Measurements from ENCODE around the gene POPDC2. TPM values are rescaled to one million over a fixed set of nuclear protein-coding genes. Genes with fewer than 3 reads are reported as not detected.

POPDC2 gene
- total and polyA plus RNA-seq, 2 experiments from 2014 or later: 0.74 TPM; not detected in 1

- 90% methylated on average over 7 of the region's 7 CpGs for WGBS, 2 experiments (ENCODE audit: low coverage in 1 of 2, low lambda C conversion rate in 2 of 2, missing lambda C conversion rate in 2 of 2)
- no peak overlapping the region for H3K4me2 ChIP-seq (ENCODE audit: unreplicated experiment)
- no peaks in the 10 kb centered on the region for H3K9me3 ChIP-seq (ENCODE audit: low read depth)
- peaks cover 16% of the 10 kb centered on the region for H3K4me1 ChIP-seq (ENCODE audit: insufficient read depth)
- no peak overlapping the region for H3K4me3 ChIP-seq
- no peaks in the 10 kb centered on the region for H3K79me2 ChIP-seq (ENCODE audit: insufficient read depth)
- H2AFZ ChIP-seq: peak overlapping the region; percentile 72
- H3K27ac ChIP-seq: no peak overlapping the region
- in situ Hi-C loops (cut with MboI): no loop called here
- no peaks in the 10 kb centered on the region for H3F3A ChIP-seq (ENCODE audit: insufficient read depth)
- no peak for DNase-seq
- no peaks in the 10 kb centered on the region for H3K27me3 ChIP-seq (replicated peaks; ENCODE audit: insufficient read depth)
- H3K36me3 ChIP-seq (ENCODE audit: low read depth): no peaks in the 10 kb centered on the region
- TF ChIP-seq EZH2phosphoT487 (IDR thresholded peaks at IDR 0.05; ENCODE audit: insufficient read depth, low read depth) (no peak), EZH2 (IDR thresholded peaks at IDR 0.05; ENCODE audit: insufficient read depth, poor library complexity, severe bottlenecking) (no peak)
- H3K9ac ChIP-seq: no peak overlapping the region
- no peaks in the 10 kb centered on the region for H4K20me1 ChIP-seq (ENCODE audit: insufficient read depth)
- H3K9me2 ChIP-seq (ENCODE audit: insufficient read depth): no peaks in the 10 kb centered on the region
These were observed 29.5 kb downstream of the POPDC2 start for GRCh38 chr3:119630880-119631329.

GRCh38 chr3:119630128-119630879 is 30.1 kb downstream of the POPDC2 start:
- DNase-seq: peak; percentile 81
- Histone ChIP-seq H3K27ac (no peak overlapping the region), H4K20me1 (ENCODE audit: insufficient read depth) (no peaks in the 10 kb centered on the region), H3K27me3 (replicated peaks; ENCODE audit: insufficient read depth) (no peaks in the 10 kb centered on the region), H3K9me3 (ENCODE audit: low read depth) (no peaks in the 10 kb centered on the region), H3F3A (ENCODE audit: insufficient read depth) (no peaks in the 10 kb centered on the region), H3K9ac (peak overlapping the region; percentile 30; the same call in 1 of the 2 replicates), H3K9me2 (ENCODE audit: insufficient read depth) (no peaks in the 10 kb centered on the region), H3K4me2 (ENCODE audit: unreplicated experiment) (no peak overlapping the region), H3K36me3 (ENCODE audit: low read depth) (no peaks in the 10 kb centered on the region), H3K4me1 (ENCODE audit: insufficient read depth) (peaks cover 14% of the 10 kb centered on the region), H2AFZ (peak overlapping the region; percentile 72), H3K79me2 (ENCODE audit: insufficient read depth) (no peaks in the 10 kb centered on the region), H3K4me3 (no peak overlapping the region)
- in situ Hi-C loops (cut with MboI): no loop called here
- 74 to 83% methylated on average over 8 of the region's 8 CpGs for WGBS, 2 experiments (ENCODE audit: low coverage in 1 of 2, low lambda C conversion rate in 2 of 2, missing lambda C conversion rate in 2 of 2)
- TF ChIP-seq EZH2 (IDR thresholded peaks at IDR 0.05; ENCODE audit: insufficient read depth, poor library complexity, severe bottlenecking): no peak
- TF ChIP-seq EZH2phosphoT487 (IDR thresholded peaks at IDR 0.05; ENCODE audit: insufficient read depth, low read depth): no peak

- H2AFZ ChIP-seq: no peak overlapping the region
- H3F3A ChIP-seq (ENCODE audit: insufficient read depth): no peaks in the 10 kb centered on the region
- WGBS, 2 experiments (ENCODE audit: low coverage in 1 of 2, low lambda C conversion rate in 2 of 2, missing lambda C conversion rate in 2 of 2): 56% methylated on average over 1 of the region's 1 CpG
- H3K4me1 ChIP-seq (ENCODE audit: insufficient read depth): peaks cover 14% of the 10 kb centered on the region
- no peaks in the 10 kb centered on the region for H3K9me2 ChIP-seq (ENCODE audit: insufficient read depth)
- H3K9me3 ChIP-seq (ENCODE audit: low read depth): no peaks in the 10 kb centered on the region
- TF ChIP-seq EZH2phosphoT487 (IDR thresholded peaks at IDR 0.05; ENCODE audit: insufficient read depth, low read depth) (no peak), EZH2 (IDR thresholded peaks at IDR 0.05; ENCODE audit: insufficient read depth, poor library complexity, severe bottlenecking) (no peak)
- H3K36me3 ChIP-seq (ENCODE audit: low read depth): no peaks in the 10 kb centered on the region
- no peaks in the 10 kb centered on the region for H4K20me1 ChIP-seq (ENCODE audit: insufficient read depth)
- peak overlapping the region; percentile 15 for H3K4me2 ChIP-seq (ENCODE audit: unreplicated experiment)
- H3K27me3 ChIP-seq (replicated peaks; ENCODE audit: insufficient read depth): no peaks in the 10 kb centered on the region
- in situ Hi-C loops (cut with MboI): no loop called here
- no peak for DNase-seq
- no peak overlapping the region for H3K9ac ChIP-seq
- no peaks in the 10 kb centered on the region for H3K79me2 ChIP-seq (ENCODE audit: insufficient read depth)
- H3K4me3 ChIP-seq: no peak overlapping the region
- H3K27ac ChIP-seq: no peak overlapping the region
These were observed 31.5 kb downstream of the POPDC2 start for GRCh38 chr3:119628816-119629445.

- Histone ChIP-seq H4K20me1 (ENCODE audit: insufficient read depth) (no peaks in the 10 kb centered on the region), H3K27me3 (replicated peaks; ENCODE audit: insufficient read depth) (no peaks in the 10 kb centered on the region), H3K9ac (no peak overlapping the region), H3K9me3 (ENCODE audit: low read depth) (no peaks in the 10 kb centered on the region), H3F3A (ENCODE audit: insufficient read depth) (no peaks in the 10 kb centered on the region), H3K9me2 (ENCODE audit: insufficient read depth) (no peaks in the 10 kb centered on the region), H2AFZ (no peak overlapping the region), H3K4me1 (ENCODE audit: insufficient read depth) (peaks cover 14% of the 10 kb centered on the region), H3K36me3 (ENCODE audit: low read depth) (no peaks in the 10 kb centered on the region), H3K79me2 (ENCODE audit: insufficient read depth) (no peaks in the 10 kb centered on the region), H3K4me2 (ENCODE audit: unreplicated experiment) (no peak overlapping the region), H3K27ac (no peak overlapping the region), H3K4me3 (no peak overlapping the region)
- in situ Hi-C loops (cut with MboI): no loop called here
- 79 to 87% methylated on average over 4 of the region's 4 CpGs for WGBS, 2 experiments (ENCODE audit: low coverage in 1 of 2, low lambda C conversion rate in 2 of 2, missing lambda C conversion rate in 2 of 2)
- TF ChIP-seq EZH2 (IDR thresholded peaks at IDR 0.05; ENCODE audit: insufficient read depth, poor library complexity, severe bottlenecking) (no peak), EZH2phosphoT487 (IDR thresholded peaks at IDR 0.05; ENCODE audit: insufficient read depth, low read depth) (no peak)
- DNase-seq: no peak
These were observed 32.0 kb downstream of the POPDC2 start for GRCh38 chr3:119628390-119628789.

All from GM23248 (cell line).